HG03175 (cell line): ENCODE data around the gene GLT1D1.

Experiments
- ATAC-seq: cut with Tn5 transposase; IDR thresholded peaks from one replicate; pipeline ENCODE4 v1.9.1; 2021; ENCODE audit warnings: mild to moderate bottlenecking, moderate library complexity; ENCODE audit not compliant: unreplicated experiment

Gene GLT1D1

GRCh38 chr12:128959901-128960300, 106.6 kb downstream of the GLT1D1 start:
- ATAC-seq: no peak

- no peak for ATAC-seq
Measured at GRCh38 chr12:128961308-128961902, 108.1 kb downstream of the GLT1D1 start.

- no peak for ATAC-seq
Measured at GRCh38 chr12:128961957-128962356, 108.7 kb downstream of the GLT1D1 start.

GRCh38 chr12:128966203-128966810, 113.0 kb downstream of the GLT1D1 start:
- ATAC-seq: no peak

- ATAC-seq: no peak
Measured at GRCh38 chr12:128968668-128969067, 115.4 kb downstream of the GLT1D1 start.

GRCh38 chr12:128969480-128970055, 116.3 kb downstream of the GLT1D1 start:
- ATAC-seq: peak; percentile 82

- no peak for ATAC-seq
Measured at GRCh38 chr12:128970110-128970509, 116.8 kb downstream of the GLT1D1 start.

- ATAC-seq: no peak
Measured at GRCh38 chr12:128970941-128971340, 117.7 kb downstream of the GLT1D1 start.

- ATAC-seq: no peak
Measured at GRCh38 chr12:128971802-128972201, 118.5 kb downstream of the GLT1D1 start.

GRCh38 chr12:128973883-128974681, 120.8 kb downstream of the GLT1D1 start:
- no peak for ATAC-seq

GRCh38 chr12:128974881-128975280, 121.6 kb downstream of the GLT1D1 start:
- no peak for ATAC-seq

GRCh38 chr12:128976120-128976738, 123.0 kb downstream of the GLT1D1 start:
- ATAC-seq: no peak

- no peak for ATAC-seq
Measured at GRCh38 chr12:128977441-128977840, 124.2 kb downstream of the GLT1D1 start.

- no peak for ATAC-seq
Measured at GRCh38 chr12:128978067-128978466, 124.8 kb downstream of the GLT1D1 start.

GRCh38 chr12:128980623-128981022, 127.3 kb downstream of the GLT1D1 start:
- ATAC-seq: no peak

GRCh38 chr12:128981971-128982533, 128.8 kb downstream of the GLT1D1 start:
- ATAC-seq: no peak

GRCh38 chr12:128982933-128983332, 129.7 kb downstream of the GLT1D1 start:
- ATAC-seq: no peak

- ATAC-seq: no peak
Measured at GRCh38 chr12:128983371-128983770, 130.1 kb downstream of the GLT1D1 start.

GRCh38 chr12:128986957-128987356, 133.7 kb downstream of the GLT1D1 start:
- ATAC-seq: no peak

GRCh38 chr12:128989287-128989686, 136.0 kb downstream of the GLT1D1 start:
- no peak for ATAC-seq

GRCh38 chr12:128991716-128992115, 138.4 kb downstream of the GLT1D1 start:
- no peak for ATAC-seq
